Heart right ventricle (tissue), 16 donors: ENCODE results near the gene LSM14B. TPM values are rescaled to one million over a fixed set of nuclear protein-coding genes. Genes with fewer than 3 reads are reported as not detected.

Experiments used
- ATAC-seq, 8 donors: fragments of 200-7000 bp; cut with Tn5 transposase; one replicate each; pipeline ENCODE4 v1.9.1; 2020; ENCODE audit warnings: mild to moderate bottlenecking in 8 of 8, moderate library complexity in 8 of 8, moderate number of reproducible peaks in 1 of 8
- DNase-seq, 2 donors: peaks; one replicate each; pipeline ENCODE4 v3.0.0-alpha.2; 2020
- H3K27ac ChIP-seq, 10 donors: fragments of 200-600 bp; sonication (generic) in 2 of 10; one replicate each; pipeline versions ENCODE4 v1.5.0 to v1.8.0; 2020 to 2022; ENCODE audit warnings: mild to moderate bottlenecking in 3 of 10
- H3K27me3 ChIP-seq, 7 donors: fragments of 200-600 bp; one replicate each; pipeline ENCODE4 v1.8.0; 2021 to 2022; ENCODE audit warnings: mild to moderate bottlenecking in 2 of 7
- H3K36me3 ChIP-seq, 9 donors: fragments of 200-600 bp; sonication (generic) in 1 of 9; one replicate each; pipeline versions ENCODE4 v1.5.0 to v1.8.0; 2020 to 2022; ENCODE audit warnings: mild to moderate bottlenecking in 2 of 9
- H3K4me1 ChIP-seq, 9 donors: fragments of 200-600 bp; sonication (generic) in 1 of 9; one replicate each; pipeline versions ENCODE4 v1.5.0 to v1.8.0; 2020 to 2022; ENCODE audit warnings: mild to moderate bottlenecking in 4 of 9
- H3K4me3 ChIP-seq, 10 donors: fragments of 200-600 bp; sonication (generic) in 2 of 10; one replicate each; pipeline versions ENCODE4 v1.5.0 to v1.8.0; 2020 to 2022; ENCODE audit warnings: mild to moderate bottlenecking in 7 of 10, moderate library complexity in 2 of 10
- H3K9me3 ChIP-seq, 11 donors: fragments of 200-600 bp in 10 of 11; sonication (generic) in 2 of 11; one replicate each; pipeline versions ENCODE4 v1.5.0 to v1.8.0; 2013 to 2022; ENCODE audit warnings: mild to moderate bottlenecking in 2 of 11, control low read depth in 1 of 11, moderate library complexity in 1 of 11
- CTCF ChIP-seq, 9 donors: fragments of 200-600 bp; sonication (generic) in 2 of 9; IDR thresholded peaks; one replicate each; pipeline versions ENCODE4 v1.5.0 to v1.8.0; 2021 to 2022; ENCODE audit warnings: antibody characterized with exemption in 9 of 9, mild to moderate bottlenecking in 5 of 9, moderate library complexity in 1 of 9
- WGBS, 2 donors: extraction: QIAGEN DNeasy Blood & Tissue Kit; methylation state at CpG; one replicate each; pipeline ENCODE4 v1.1.7; 2013; ENCODE audit warnings: inconsistent platforms in 1 of 2; 5-methylcytosine and 5-hydroxymethylcytosine counted together
- intact Hi-C, 10 donors: fragments of 100-400 bp; cut with DNase I; formaldehyde crosslinking; loops; one replicate each; pipeline versions ENCODE4 v1.11.1 to v1.14.2; 2022
- polyA plus RNA-seq, 2 donors: library from polyadenylated mRNA; stranded (reverse); fragments of 200-250 nt; gene quantifications; one replicate each; pipeline ENCODE4 v1.2.3, GENCODE V29; 2013
- total RNA-seq, 10 donors: library from RNA; stranded (reverse); fragmentation: NEBNext Ultra II Directional in 3 of 10; extraction: Animal tissue kit (Norgen Biotek cat#: 25700) in 3 of 10; gene quantifications; one replicate each; pipeline versions ENCODE4 v1.2.1 to v1.2.4, GENCODE V29; 2021 to 2023
- donor health status: Arrhythmogenic right ventricular cardiomyopathy.
- donor health status: ischemic (EF 13 %, LVEDD 7.1; RV severe dilation, severe dysfunction).
- donor health status: healthy with polysubstance abuse.
- donor health status: DM: no; HTN: yes; CAD: no.
- donor health status: DM: no; HTN: no; CAD: no.
- donor health status: ischemic (EF 25% LVEDD 6.9; RV normal size, moderate dysfunction).
- donor health status: ischemic (EF 25% LVEDD 5.7; RV mildly dilated, moderate dysfunction).
- donor health status: healthy.
- donor health status: DM: yes; HTN: yes; CAD: no.
- donor health status: Ischemic cardiomyopathy.
- donor health status: ischemic (EF 35%, LVEDD 5.7; RV mildly dilated, moderate dysfunction).
- donor health status: nonischemic (EF 11% LVEDD 7.7; RV severe dilation, severe dysfunction).
- donor health status: DM: yes; HTN: yes; CAD: no.
- donor health status: PGD.
- donor health status: ischemic (EF 29% LVEDD 5.4; RV normal size, mild dysfunction).
- donor health status: nonischemic (EF 23%, LVEDD 6.1; RV moderate dilation, normal function).

Gene LSM14B
- total and polyA plus RNA-seq, 12 donors, result 15.7 to 63.7 (median 59.6) TPM

- peak overlapping the region in 3 of 10 donors; percentile 86 to 99 (median 98) for H3K27ac ChIP-seq
- no peaks in the 10 kb centered on the region for H3K36me3 ChIP-seq
- H3K4me3 ChIP-seq, result no peak overlapping the region
- TF ChIP-seq CTCF (IDR thresholded peaks at IDR 0.05), result no peak
- intact Hi-C loops, result loop anchor here in 3 of 10 donors (5.0 kb wide), 1 partner anchor 50 kb away; the partner anchor contains the start of gene TAF4 (in 3 of the 3)
- H3K27me3 ChIP-seq, result peaks cover 0 to 24% (median 15%) of the 10 kb centered on the region in 7 donors
- WGBS, 2 donors, result 17 to 21% methylated on average over 9 of the region's 9 CpGs
- peaks cover 0 to 14% (median 6%) of the 10 kb centered on the region in 11 donors for H3K9me3 ChIP-seq
- no peak for DNase-seq
- no peak for ATAC-seq
- H3K4me1 ChIP-seq, result peaks cover 0 to 43% (median 31%) of the 10 kb centered on the region in 9 donors
Observed at GRCh38 chr20:62117362-62117646, 5.0 kb upstream of the LSM14B start.

- Histone ChIP-seq H3K9me3 (peaks cover 0 to 11% (median 3%) of the 10 kb centered on the region in 11 donors), H3K36me3 (no peaks in the 10 kb centered on the region), H3K27me3 (peaks cover 0 to 24% (median 15%) of the 10 kb centered on the region in 7 donors), H3K4me1 (peaks cover 0 to 43% (median 31%) of the 10 kb centered on the region in 9 donors), H3K4me3 (no peak overlapping the region), H3K27ac (peak overlapping the region in 6 of 10 donors; percentile 86 to 99 (median 96))
- peak; percentile 45 to 51 for DNase-seq
- 19 to 24% methylated on average over 15 of the region's 15 CpGs for WGBS, 2 donors
- intact Hi-C loops, result loop anchor here in 4 of 10 donors (2.0 to 5.0 kb wide), 2 partner anchors 49 to 50 kb away; partner anchors contain the start of gene TAF4 (in 3 of the 4)
- ATAC-seq, result peak in 2 of 8 donors; percentile 17 to 36
- TF ChIP-seq CTCF (IDR thresholded peaks at IDR 0.05), result no peak
Observed at GRCh38 chr20:62117658-62118057, 4.6 kb upstream of the LSM14B start.

GRCh38 chr20:62118113-62119043 is 3.9 kb upstream of the LSM14B start:
- ATAC-seq (no peak), DNase-seq (no peak)
- H3K36me3 ChIP-seq, result no peaks in the 10 kb centered on the region
- peaks cover 4 to 47% (median 33%) of the 10 kb centered on the region in 9 donors for H3K4me1 ChIP-seq
- peak overlapping the region in 8 of 10 donors; percentile 86 to 99 (median 94) for H3K27ac ChIP-seq
- WGBS, 2 donors, result 45 to 53% methylated on average over 21 of the region's 21 CpGs
- intact Hi-C loops, result loop anchor here in 4 of 10 donors (2.0 to 5.0 kb wide), 2 partner anchors 50 to 51 kb away; partner anchors contain the start of gene TAF4 (in 3 of the 4)
- H3K9me3 ChIP-seq, result peaks cover 0 to 3% (median 0%) of the 10 kb centered on the region in 11 donors
- H3K27me3 ChIP-seq, result peaks cover 0 to 24% (median 15%) of the 10 kb centered on the region in 7 donors
- TF ChIP-seq CTCF (IDR thresholded peaks at IDR 0.05), result no peak
- no peak overlapping the region for H3K4me3 ChIP-seq

- 61 to 68% methylated on average over 5 of the region's 5 CpGs for WGBS, 2 donors
- H3K4me3 ChIP-seq, result no peak overlapping the region
- H3K27ac ChIP-seq, result peak overlapping the region in 9 of 10 donors; percentile 51 to 99 (median 94)
- peaks cover 5 to 54% (median 40%) of the 10 kb centered on the region in 9 donors for H3K4me1 ChIP-seq
- intact Hi-C loops, result loop anchor here in 4 of 10 donors (2.0 to 5.0 kb wide), 2 partner anchors 50 to 52 kb away; partner anchors contain the start of gene TAF4 (in 3 of the 4)
- TF ChIP-seq CTCF (IDR thresholded peaks at IDR 0.05), result no peak
- H3K36me3 ChIP-seq, result peaks cover 0 to 1% (median 0%) of the 10 kb centered on the region in 9 donors
- H3K9me3 ChIP-seq, result no peaks in the 10 kb centered on the region
- H3K27me3 ChIP-seq, result peaks cover 0 to 24% (median 15%) of the 10 kb centered on the region in 7 donors
- ATAC-seq (no peak), DNase-seq (no peak)
Observed at GRCh38 chr20:62119115-62119514, 3.2 kb upstream of the LSM14B start.
